HG02642 (cell line): ENCODE data around the gene TIMP1.

Source experiments
- ATAC-seq: cut with Tn5 transposase; IDR thresholded peaks from one replicate; pipeline ENCODE4 v1.9.1; 2021; ENCODE audit warnings: mild to moderate bottlenecking; ENCODE audit not compliant: unreplicated experiment, poor library complexity

Gene TIMP1

GRCh38 chrX:47572773-47573340, 9.4 kb upstream of the TIMP1 start:
- ATAC-seq = no peak

- ATAC-seq = no peak
Observed at GRCh38 chrX:47573341-47574075, 8.7 kb upstream of the TIMP1 start.

GRCh38 chrX:47574076-47574546, 8.1 kb upstream of the TIMP1 start:
- no peak for ATAC-seq

GRCh38 chrX:47574547-47575301, 7.5 kb upstream of the TIMP1 start:
- no peak for ATAC-seq

- no peak for ATAC-seq
Observed at GRCh38 chrX:47576021-47576898, 6.0 kb upstream of the TIMP1 start.

- no peak for ATAC-seq
Observed at GRCh38 chrX:47577424-47577823, 4.8 kb upstream of the TIMP1 start.

GRCh38 chrX:47577901-47578300, 4.3 kb upstream of the TIMP1 start:
- ATAC-seq = no peak

GRCh38 chrX:47578692-47579091, 3.5 kb upstream of the TIMP1 start:
- ATAC-seq = no peak

GRCh38 chrX:47579537-47579936, 2.7 kb upstream of the TIMP1 start:
- ATAC-seq = no peak

- no peak for ATAC-seq
Observed at GRCh38 chrX:47583240-47583861, 1.1 kb downstream of the TIMP1 start.

- no peak for ATAC-seq
Observed at GRCh38 chrX:47584714-47585113, 2.5 kb downstream of the TIMP1 start.

- ATAC-seq = no peak
Observed at GRCh38 chrX:47585273-47585672, 3.0 kb downstream of the TIMP1 start.

GRCh38 chrX:47586043-47586787, 4.0 kb downstream of the TIMP1 start:
- ATAC-seq = no peak

- ATAC-seq = no peak
Observed at GRCh38 chrX:47587091-47587891, 5.1 kb downstream of the TIMP1 start.

GRCh38 chrX:47587906-47588735, 5.9 kb downstream of the TIMP1 start:
- ATAC-seq = no peak

- ATAC-seq = no peak
Observed at GRCh38 chrX:47590984-47591383, 8.7 kb downstream of the TIMP1 start.

GRCh38 chrX:47593522-47593921, 11.3 kb downstream of the TIMP1 start:
- ATAC-seq = no peak
